Neuronal stem cell (in vitro differentiated cells): ENCODE results near the gene BACE2.

Experiments used
- DNase-seq: peaks from one replicate; pipeline ENCODE4 v3.0.0-alpha.2; 2013; ENCODE audit warnings: low spot score
- H2AFZ ChIP-seq: one replicate; pipeline ENCODE4 v1.6.1; 2013; ENCODE audit warnings: mild to moderate bottlenecking, low read length, inconsistent platforms
- H2AK5ac ChIP-seq: 2 replicates; pipeline ENCODE4 v1.6.1; 2013; ENCODE audit warnings: low read depth, mild to moderate bottlenecking, inconsistent platforms, low read length, moderate library complexity, mixed read lengths
- H2BK120ac ChIP-seq: 2 replicates; pipeline ENCODE4 v1.6.1; 2013; ENCODE audit warnings: low read depth, mild to moderate bottlenecking, inconsistent platforms, low read length, moderate library complexity, mixed read lengths
- H2BK12ac ChIP-seq: one replicate; pipeline ENCODE4 v1.6.1; 2013; ENCODE audit warnings: low read length, inconsistent platforms
- H2BK15ac ChIP-seq: 2 replicates; pipeline ENCODE4 v1.6.1; 2013; ENCODE audit warnings: mild to moderate bottlenecking, low read length, inconsistent platforms, mixed read lengths
- H2BK5ac ChIP-seq: one replicate; pipeline ENCODE4 v1.6.1; 2013; ENCODE audit warnings: inconsistent platforms, mild to moderate bottlenecking, low read length, moderate library complexity
- H3K14ac ChIP-seq: one replicate; pipeline ENCODE4 v1.6.1; 2013; ENCODE audit warnings: low read length, inconsistent platforms
- H3K18ac ChIP-seq: 2 replicates; pipeline ENCODE4 v1.6.1; 2013; ENCODE audit warnings: low read length, inconsistent platforms
- H3K23ac ChIP-seq: 2 replicates; pipeline ENCODE4 v1.6.1; 2013; ENCODE audit warnings: low read depth, mild to moderate bottlenecking, mixed read lengths, low read length, inconsistent platforms; ENCODE audit not compliant: poor library complexity
- H3K27ac ChIP-seq: replicated peaks from 3 replicates; pipeline ENCODE4 v1.5.1; 2013; ENCODE audit warnings: low read length, inconsistent platforms
- H3K27me3 ChIP-seq, 3 experiments: 2 replicates each; pipeline ENCODE4 v1.6.1; 2013; ENCODE audit warnings: low read length in 3 of 3, mild to moderate bottlenecking in 2 of 3, inconsistent platforms in 1 of 3, low read depth in 1 of 3, mixed read lengths in 1 of 3, moderate library complexity in 1 of 3; ENCODE audit not compliant: control insufficient read depth in 3 of 3, insufficient read depth in 3 of 3
- H3K36me3 ChIP-seq, 2 donors: replicated peaks in 1 of 2; 2 replicates each; pipeline ENCODE4 v1.6.1; 2013; ENCODE audit warnings: low read length in 2 of 2; ENCODE audit not compliant: control insufficient read depth in 2 of 2, insufficient read depth in 2 of 2
- H3K4ac ChIP-seq: 2 replicates; pipeline ENCODE4 v1.6.1; 2013; ENCODE audit warnings: inconsistent platforms, mild to moderate bottlenecking, low read length, moderate library complexity
- H3K4me1 ChIP-seq, 2 donors: 1 replicate in 1 of 2; 2 replicates in 1 of 2; pipeline ENCODE4 v1.6.1; 2013; ENCODE audit warnings: low read length in 2 of 2, low read depth in 1 of 2; ENCODE audit not compliant: control insufficient read depth in 2 of 2, insufficient read depth in 1 of 2
- H3K4me2 ChIP-seq: one replicate; pipeline ENCODE4 v1.6.1; 2013; ENCODE audit warnings: mild to moderate bottlenecking, low read length, inconsistent platforms; ENCODE audit not compliant: insufficient read depth, poor library complexity, severe bottlenecking
- H3K4me3 ChIP-seq, 2 donors: 2 replicates each; pipeline ENCODE4 v1.5.1; 2013; ENCODE audit warnings: low read length in 2 of 2, mild to moderate bottlenecking in 2 of 2, inconsistent platforms in 1 of 2, moderate library complexity in 1 of 2
- H3K79me1 ChIP-seq: one replicate; pipeline ENCODE4 v1.6.1; 2013; ENCODE audit warnings: low read depth, mild to moderate bottlenecking, inconsistent platforms, low read length, moderate library complexity
- H3K9ac ChIP-seq: one replicate; pipeline ENCODE4 v1.6.1; 2013; ENCODE audit warnings: mild to moderate bottlenecking, low read depth, low read length, inconsistent platforms; ENCODE audit not compliant: poor library complexity
- H3K9me3 ChIP-seq, 2 donors: replicated peaks in 1 of 2; 2 replicates each; pipeline versions ENCODE3 to v1.6.1; 2013; ENCODE audit warnings: low read length in 2 of 2, mild to moderate bottlenecking in 2 of 2, inconsistent platforms in 1 of 2, low read depth in 1 of 2, mixed read lengths in 1 of 2, moderate library complexity in 1 of 2; ENCODE audit not compliant: control insufficient read depth in 2 of 2, insufficient read depth in 1 of 2
- H4K8ac ChIP-seq: one replicate; pipeline ENCODE4 v1.6.1; 2013; ENCODE audit warnings: low read depth, mild to moderate bottlenecking, inconsistent platforms, low read length, moderate library complexity
- H4K91ac ChIP-seq: one replicate; pipeline ENCODE4 v1.6.1; 2013; ENCODE audit warnings: low read length, low read depth, mild to moderate bottlenecking, inconsistent platforms; ENCODE audit not compliant: poor library complexity
- WGBS, 2 donors: extraction: QIAGEN DNeasy Blood & Tissue Kit; methylation state at CpG; one replicate each; pipeline ENCODE4 v1.1.7; 2013; ENCODE audit warnings: missing lambda C conversion rate in 2 of 2, mixed read lengths in 1 of 2; ENCODE audit not compliant: insufficient read length in 2 of 2, insufficient replicate concordance in 1 of 2; ENCODE audit errors: extremely low coverage in 2 of 2; 5-methylcytosine and 5-hydroxymethylcytosine counted together

The BACE2 gene

GRCh38 chr21:41249476-41249875 is 81.5 kb downstream of the BACE2 start:
- Histone ChIP-seq H3K18ac (peak overlapping the region; percentile 20), H3K36me3 (no peaks in the 10 kb centered on the region), H3K79me1 (no peaks in the 10 kb centered on the region), H4K8ac (no peak overlapping the region), H2AK5ac (no peak overlapping the region), H2BK15ac (no peak overlapping the region), H3K4me2 (no peak overlapping the region), H3K4ac (no peak overlapping the region), H2BK12ac (no peak overlapping the region), H3K27me3 (no peaks in the 10 kb centered on the region), H3K23ac (peak overlapping the region; percentile 8), H3K4me1 (peaks cover 0 to 6% of the 10 kb centered on the region in 2 donors), H2BK5ac (no peak overlapping the region), H2AFZ (no peak overlapping the region), H2BK120ac (no peak overlapping the region), H3K14ac (no peak overlapping the region), H4K91ac (no peak overlapping the region), H3K27ac (no peak overlapping the region), H3K4me3 (no peak overlapping the region), H3K9me3 (peaks cover 0 to 4% of the 10 kb centered on the region in 2 donors), H3K9ac (peak overlapping the region; percentile 9)
- DNase-seq, result no peak
- WGBS, 2 donors, result no CpG with 5 or more reads among the region's 11 CpGs

GRCh38 chr21:41250519-41250918 is 82.6 kb downstream of the BACE2 start:
- Histone ChIP-seq H3K23ac (no peak overlapping the region), H3K4me3 (no peak overlapping the region), H3K36me3 (no peaks in the 10 kb centered on the region), H3K18ac (no peak overlapping the region), H4K91ac (no peak overlapping the region), H3K27ac (no peak overlapping the region), H2BK15ac (no peak overlapping the region), H2AFZ (no peak overlapping the region), H3K79me1 (no peaks in the 10 kb centered on the region), H3K4ac (no peak overlapping the region), H2BK120ac (no peak overlapping the region), H3K14ac (no peak overlapping the region), H3K9ac (no peak overlapping the region), H2AK5ac (no peak overlapping the region), H2BK12ac (no peak overlapping the region), H3K27me3 (no peaks in the 10 kb centered on the region), H4K8ac (no peak overlapping the region), H2BK5ac (no peak overlapping the region), H3K4me1 (peaks cover 0 to 6% of the 10 kb centered on the region in 2 donors), H3K9me3 (peaks cover 0 to 6% of the 10 kb centered on the region in 2 donors), H3K4me2 (no peak overlapping the region)
- WGBS, 2 donors, result no CpG with 5 or more reads among the region's 8 CpGs
- no peak for DNase-seq

GRCh38 chr21:41251961-41252642 is 84.1 kb downstream of the BACE2 start:
- H3K36me3 ChIP-seq, result no peaks in the 10 kb centered on the region
- H3K27me3 ChIP-seq, result no peaks in the 10 kb centered on the region
- H2BK12ac ChIP-seq, result peak overlapping the region; percentile 30
- H2AK5ac ChIP-seq, result no peak overlapping the region
- H3K4ac ChIP-seq, result no peak overlapping the region
- no peak overlapping the region for H3K9ac ChIP-seq
- no peak overlapping the region for H2BK5ac ChIP-seq
- H3K4me3 ChIP-seq, result no peak overlapping the region
- no peak overlapping the region for H3K27ac ChIP-seq
- no CpG with 5 or more reads among the region's 12 CpGs for WGBS, 2 donors
- no peak overlapping the region for H2BK15ac ChIP-seq
- H2AFZ ChIP-seq, result no peak overlapping the region
- H3K9me3 ChIP-seq, result peaks cover 0 to 6% of the 10 kb centered on the region in 2 donors
- H4K91ac ChIP-seq, result no peak overlapping the region
- peak overlapping the region; percentile 70 for H4K8ac ChIP-seq
- no peak overlapping the region for H2BK120ac ChIP-seq
- no peak overlapping the region for H3K4me2 ChIP-seq
- peaks cover 0 to 6% of the 10 kb centered on the region in 2 donors for H3K4me1 ChIP-seq
- H3K79me1 ChIP-seq, result no peaks in the 10 kb centered on the region
- no peak overlapping the region for H3K23ac ChIP-seq
- DNase-seq, result no peak
- H3K14ac ChIP-seq, result no peak overlapping the region
- H3K18ac ChIP-seq, result peak overlapping the region; percentile 19

- Histone ChIP-seq H2BK120ac (no peak overlapping the region), H2AFZ (no peak overlapping the region), H2BK5ac (no peak overlapping the region), H3K36me3 (no peaks in the 10 kb centered on the region), H3K23ac (no peak overlapping the region), H3K9me3 (peaks cover 0 to 6% of the 10 kb centered on the region in 2 donors), H3K4me2 (no peak overlapping the region), H3K4me1 (peaks cover 0 to 6% of the 10 kb centered on the region in 2 donors), H4K91ac (no peak overlapping the region), H3K79me1 (no peaks in the 10 kb centered on the region), H3K27ac (no peak overlapping the region), H3K9ac (no peak overlapping the region), H2AK5ac (no peak overlapping the region), H3K18ac (no peak overlapping the region), H3K14ac (no peak overlapping the region), H3K4me3 (no peak overlapping the region), H3K27me3 (no peaks in the 10 kb centered on the region), H4K8ac (no peak overlapping the region), H2BK12ac (no peak overlapping the region), H3K4ac (no peak overlapping the region), H2BK15ac (no peak overlapping the region)
- DNase-seq, result no peak
- no CpG with 5 or more reads among the region's 4 CpGs for WGBS, 2 donors
Observed at GRCh38 chr21:41254090-41254700, 86.2 kb downstream of the BACE2 start.
